ENCODE measurements around the gene ZNF484. TPM values are rescaled to one million over a fixed set of nuclear protein-coding genes. Genes with fewer than 3 reads are reported as not detected.
"Not testable (repeated sequence)": the region's sequence is repeated elsewhere in the genome, so short reads cannot be mapped to it uniquely, and the experiment has no call there.

Gene ZNF484
- total RNA-seq, 2 experiments from 2014 or later = 7.4 to 7.5 TPM

- POLR2A ChIA-PET, H3K27me3 Mint-ChIP-seq: not testable (repeated sequence)
These were observed 29.1 kb downstream of the ZNF484 start for GRCh38 chr9:92848740-92849139.

GRCh38 chr9:92846662-92847145, 31.1 kb downstream of the ZNF484 start:
- intact Hi-C loops (cut with micrococcal nuclease) = no loop called here
- H3K27me3 Mint-ChIP-seq = no peaks in the 10 kb centered on the region
- no peak overlapping the region for H3K27ac Mint-ChIP-seq
- peaks cover 69% of the 10 kb centered on the region for H3K9me3 Mint-ChIP-seq
- no peak for DNase-seq
- H3K4me1 Mint-ChIP-seq (ENCODE audit: low read depth) = no peaks in the 10 kb centered on the region
- CTCF ChIA-PET = interaction anchor here (0.6 kb wide), 1 partner anchor 52 kb away, joined by 3 read pairs; no protein-coding TSS in a partner anchor
- POLR2A ChIA-PET = no interaction called here
- H3K4me3 Mint-ChIP-seq = no peak overlapping the region
- peaks cover 79% of the 10 kb centered on the region for H3K36me3 Mint-ChIP-seq

More at GRCh38 chr9:92848740-92849139, 29.1 kb downstream of the ZNF484 start:
- H3K4me3 Mint-ChIP-seq; intact Hi-C loops (cut with micrococcal nuclease); CTCF ChIA-PET; H3K27ac Mint-ChIP-seq; H3K4me1 Mint-ChIP-seq (ENCODE audit: low read depth); DNase-seq: not testable (repeated sequence)
- peaks cover 62% of the 10 kb centered on the region for H3K9me3 Mint-ChIP-seq
- peaks cover 86% of the 10 kb centered on the region for H3K36me3 Mint-ChIP-seq

GRCh38 chr9:92838411-92838810, 39.4 kb downstream of the ZNF484 start:
- H3K9me3 Mint-ChIP-seq = peaks cover 60% of the 10 kb centered on the region
- intact Hi-C loops (cut with micrococcal nuclease); H3K27me3 Mint-ChIP-seq; CTCF ChIA-PET; DNase-seq; H3K4me3 Mint-ChIP-seq; H3K4me1 Mint-ChIP-seq (ENCODE audit: low read depth); POLR2A ChIA-PET; H3K27ac Mint-ChIP-seq: not testable (repeated sequence)
- peaks cover 35% of the 10 kb centered on the region for H3K36me3 Mint-ChIP-seq

GRCh38 chr9:92837191-92837590, 40.6 kb downstream of the ZNF484 start:
- peaks cover 29% of the 10 kb centered on the region for H3K36me3 Mint-ChIP-seq
- intact Hi-C loops (cut with micrococcal nuclease) = no loop called here

GRCh38 chr9:92829420-92829819, 48.4 kb downstream of the ZNF484 start:
- H3K4me1 Mint-ChIP-seq (ENCODE audit: low read depth) = no peaks in the 10 kb centered on the region
- no peaks in the 10 kb centered on the region for H3K27me3 Mint-ChIP-seq
- H3K9me3 Mint-ChIP-seq = peaks cover 22% of the 10 kb centered on the region
- ChIA-PET POLR2A (no interaction called here), CTCF (no interaction called here)
- H3K27ac Mint-ChIP-seq = no peak overlapping the region
- H3K4me3 Mint-ChIP-seq = no peak overlapping the region
- no peak for DNase-seq
- intact Hi-C loops (cut with micrococcal nuclease) = no loop called here
- peaks cover 5% of the 10 kb centered on the region for H3K36me3 Mint-ChIP-seq

More at GRCh38 chr9:92837191-92837590, 40.6 kb downstream of the ZNF484 start:
- Mint-ChIP-seq H3K27me3 (no peaks in the 10 kb centered on the region), H3K4me1 (ENCODE audit: low read depth) (no peaks in the 10 kb centered on the region), H3K27ac (no peak overlapping the region), H3K4me3 (no peak overlapping the region), H3K9me3 (peaks cover 65% of the 10 kb centered on the region)
- ChIA-PET POLR2A (no interaction called here), CTCF (no interaction called here)
- no peak for DNase-seq

GRCh38 chr9:92825065-92825464, 52.8 kb downstream of the ZNF484 start:
- POLR2A ChIA-PET; H3K27me3 Mint-ChIP-seq; H3K27ac Mint-ChIP-seq; DNase-seq; H3K4me3 Mint-ChIP-seq; H3K4me1 Mint-ChIP-seq (ENCODE audit: low read depth); H3K36me3 Mint-ChIP-seq; intact Hi-C loops (cut with micrococcal nuclease); H3K9me3 Mint-ChIP-seq: not testable (repeated sequence)
- CTCF ChIA-PET = interaction anchor here (1.0 kb wide), 2 partner anchors 190 to 686 kb away, joined by 3 read pairs; no protein-coding TSS in a partner anchor

GRCh38 chr9:92820964-92821363, 56.9 kb downstream of the ZNF484 start:
- ChIA-PET CTCF (interaction anchor here (1.0 kb wide), 1 partner anchor 681 kb away, joined by 3 read pairs; no protein-coding TSS in a partner anchor), POLR2A (no interaction called here)
- H3K36me3 Mint-ChIP-seq = no peaks in the 10 kb centered on the region
- peaks cover 10% of the 10 kb centered on the region for H3K27me3 Mint-ChIP-seq
- intact Hi-C loops (cut with micrococcal nuclease) = no loop called here
- no peak overlapping the region for H3K27ac Mint-ChIP-seq
- H3K9me3 Mint-ChIP-seq = no peaks in the 10 kb centered on the region
- H3K4me1 Mint-ChIP-seq (ENCODE audit: low read depth) = peaks cover 8% of the 10 kb centered on the region
- no peak overlapping the region for H3K4me3 Mint-ChIP-seq
- DNase-seq = no peak

GRCh38 chr9:92819898-92820297, 57.9 kb downstream of the ZNF484 start:
- peaks cover 10% of the 10 kb centered on the region for H3K27me3 Mint-ChIP-seq
- H3K4me1 Mint-ChIP-seq (ENCODE audit: low read depth); H3K36me3 Mint-ChIP-seq; H3K9me3 Mint-ChIP-seq; H3K27ac Mint-ChIP-seq; DNase-seq; intact Hi-C loops (cut with micrococcal nuclease); H3K4me3 Mint-ChIP-seq; POLR2A ChIA-PET: not testable (repeated sequence)
- CTCF ChIA-PET = interaction anchor here (1.8 kb wide), 1 partner anchor 11 kb away, joined by 6 read pairs; no protein-coding TSS in a partner anchor

GRCh38 chr9:92809629-92810326, 68.1 kb downstream of the ZNF484 start:
- intact Hi-C loops (cut with micrococcal nuclease) = loop anchor here (10.0 kb wide), 1 partner anchor 65 kb away; the partner anchor contains the start of gene ZNF484
- CTCF ChIA-PET = interaction anchor here (0.8 to 3.8 kb wide), 6 partner anchors 17 to 548 kb away, joined by 3 to 24 read pairs (median 4); no protein-coding TSS in a partner anchor
- H3K27ac Mint-ChIP-seq, H3K36me3 Mint-ChIP-seq, H3K9me3 Mint-ChIP-seq: not testable (repeated sequence)
- Mint-ChIP-seq H3K4me3 (peak overlapping the region; percentile 77), H3K27me3 (peaks cover 58% of the 10 kb centered on the region), H3K4me1 (ENCODE audit: low read depth) (peaks cover 20% of the 10 kb centered on the region)
- DNase-seq = peak; percentile 28
- POLR2A ChIA-PET = interaction anchor here (0.8 kb wide), 1 partner anchor 46 kb away, joined by 4 read pairs; no protein-coding TSS in a partner anchor

GRCh38 chr9:92808726-92809451, 68.9 kb downstream of the ZNF484 start:
- Mint-ChIP-seq H3K27ac (no peak overlapping the region), H3K4me3 (peak overlapping the region; percentile 77), H3K4me1 (ENCODE audit: low read depth) (peaks cover 15% of the 10 kb centered on the region), H3K9me3 (no peaks in the 10 kb centered on the region), H3K36me3 (peaks cover 2% of the 10 kb centered on the region), H3K27me3 (peaks cover 53% of the 10 kb centered on the region)
- DNase-seq = peak; percentile 76
- CTCF ChIA-PET = interaction anchor here (0.6 to 3.8 kb wide), 12 partner anchors 10 to 549 kb away, joined by 3 to 24 read pairs (median 4); partner anchors contain the start of gene IPPK
- POLR2A ChIA-PET = interaction anchor here (1.0 kb wide), 1 partner anchor 45 kb away, joined by 3 read pairs; no protein-coding TSS in a partner anchor
- intact Hi-C loops (cut with micrococcal nuclease) = loop anchor here (1.0 to 10.0 kb wide), 2 partner anchors 44 to 66 kb away; partner anchors contain the start of gene ZNF484

- Mint-ChIP-seq H3K27me3 (peaks cover 46% of the 10 kb centered on the region), H3K36me3 (peaks cover 2% of the 10 kb centered on the region), H3K27ac (no peak overlapping the region), H3K4me1 (ENCODE audit: low read depth) (peaks cover 15% of the 10 kb centered on the region), H3K4me3 (peak overlapping the region; percentile 54), H3K9me3 (no peaks in the 10 kb centered on the region)
- CTCF ChIA-PET = interaction anchor here (0.8 to 3.8 kb wide), 8 partner anchors 11 to 140 kb away, joined by 3 to 24 read pairs (median 4); partner anchors contain the start of gene IPPK
- POLR2A ChIA-PET = interaction anchor here (1.0 kb wide), 1 partner anchor 44 kb away, joined by 3 read pairs; no protein-coding TSS in a partner anchor
- DNase-seq = peak; percentile 43
- intact Hi-C loops (cut with micrococcal nuclease) = loop anchor here (1.0 to 10.0 kb wide), 2 partner anchors 43 to 67 kb away; partner anchors contain the start of gene ZNF484
These were observed 69.8 kb downstream of the ZNF484 start for GRCh38 chr9:92807757-92808725.

All from activated CD4-positive, alpha-beta memory T cell treated with anti-CD3 and anti-CD28 coated beads for 36 hours (primary cell).